A549 (cell line): Measurements from ENCODE around the gene GARNL3.

Experiments
- BHLHE40 ChIP-seq: IDR thresholded peaks from 2 replicates; pipeline ENCODE4 v1.6.1; 2012; ENCODE audit warnings: low read depth, low read length, inconsistent platforms
- FOSL2 ChIP-seq, 2 experiments: fragments of 450-650 bp in 1 of 2; fragments of >200 bp in 1 of 2; sonication (Bioruptor Twin) in 1 of 2; formaldehyde crosslinking; IDR thresholded peaks; 2 replicates each; pipeline versions ENCODE4 v1.5.0 to v1.6.1; 2016 to 2020; ENCODE audit warnings: mild to moderate bottlenecking in 1 of 2, moderate library complexity in 1 of 2
- JUN ChIP-seq, 2 experiments: fragments of >200 bp; sonication (Bioruptor Twin); formaldehyde crosslinking; IDR thresholded peaks; 2 replicates in 1 of 2; 3 replicates in 1 of 2; pipeline ENCODE4 v1.6.1; 2016 to 2017
- POLR2A ChIP-seq: IDR thresholded peaks from 2 replicates; pipeline ENCODE4 v1.6.1; 2012; ENCODE audit warnings: mild to moderate bottlenecking, low read length
- TP53 ChIP-seq: fragments of 250-450 bp; sonication (Bioruptor Pico); IDR thresholded peaks from 2 replicates; pipeline ENCODE4 v1.5.0; 2021; ENCODE audit warnings: mild to moderate bottlenecking, moderate library complexity
- TF ChIP-seq, protein P1 (sequence below): fragments of >200 bp; sonication (Bioruptor Twin); formaldehyde crosslinking; IDR thresholded peaks from 3 replicates; pipeline ENCODE4 v1.5.1; 2016

DNA sequence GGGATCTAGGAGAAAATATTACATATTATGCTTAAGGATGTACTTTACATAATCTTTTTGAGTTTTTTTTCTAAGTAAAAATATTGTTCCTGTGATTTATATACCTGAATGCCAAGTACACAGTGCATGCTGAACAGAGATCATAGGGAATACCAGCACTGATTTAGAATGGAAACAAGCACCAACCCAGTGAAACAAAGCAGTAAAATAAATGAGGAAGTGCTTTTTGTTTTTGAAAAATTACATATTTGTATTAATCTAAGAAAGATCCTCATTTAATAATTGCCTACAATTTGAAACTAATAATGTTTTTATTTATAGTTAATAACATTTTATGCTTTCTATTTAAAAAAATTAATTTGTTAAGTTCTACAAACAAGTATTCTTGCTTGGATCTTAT is 18.0 kb downstream of the GARNL3 start:
- TF ChIP-seq, protein P1, sequence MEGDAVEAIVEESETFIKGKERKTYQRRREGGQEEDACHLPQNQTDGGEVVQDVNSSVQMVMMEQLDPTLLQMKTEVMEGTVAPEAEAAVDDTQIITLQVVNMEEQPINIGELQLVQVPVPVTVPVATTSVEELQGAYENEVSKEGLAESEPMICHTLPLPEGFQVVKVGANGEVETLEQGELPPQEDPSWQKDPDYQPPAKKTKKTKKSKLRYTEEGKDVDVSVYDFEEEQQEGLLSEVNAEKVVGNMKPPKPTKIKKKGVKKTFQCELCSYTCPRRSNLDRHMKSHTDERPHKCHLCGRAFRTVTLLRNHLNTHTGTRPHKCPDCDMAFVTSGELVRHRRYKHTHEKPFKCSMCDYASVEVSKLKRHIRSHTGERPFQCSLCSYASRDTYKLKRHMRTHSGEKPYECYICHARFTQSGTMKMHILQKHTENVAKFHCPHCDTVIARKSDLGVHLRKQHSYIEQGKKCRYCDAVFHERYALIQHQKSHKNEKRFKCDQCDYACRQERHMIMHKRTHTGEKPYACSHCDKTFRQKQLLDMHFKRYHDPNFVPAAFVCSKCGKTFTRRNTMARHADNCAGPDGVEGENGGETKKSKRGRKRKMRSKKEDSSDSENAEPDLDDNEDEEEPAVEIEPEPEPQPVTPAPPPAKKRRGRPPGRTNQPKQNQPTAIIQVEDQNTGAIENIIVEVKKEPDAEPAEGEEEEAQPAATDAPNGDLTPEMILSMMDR = no peak
- TF ChIP-seq BHLHE40 (no peak), JUN (IDR thresholded peaks at IDR 0.05) (no peak), TP53 (CRISPR knock-in tag) (no peak), FOSL2 (IDR thresholded peaks at IDR 0.05) (no peak), FOSL2 (CRISPR knock-in tag; IDR thresholded peaks at IDR 0.05) (no peak), POLR2A (no peak)
